T-cell (primary cell): ENCODE results near the gene DHRS7. TPM values are rescaled to one million over a fixed set of nuclear protein-coding genes. Genes with fewer than 3 reads are reported as not detected.

Experiments used
- ATAC-seq, 4 experiments: fragments of 200-7000 bp in 3 of 4; fragments of 150-1000 bp in 1 of 4; cut with Tn5 transposase; replicated peaks in 1 of 4; 1 replicate in 3 of 4; 2 replicates in 1 of 4; pipeline ENCODE4 v1.10.0; 2021; ENCODE audit warnings: moderate library complexity in 3 of 4, mild to moderate bottlenecking in 2 of 4, moderate number of reproducible peaks in 1 of 4
- CTCF ChIA-PET, 2 donors: fragments of 300-600 bp; sonication (Branson Sonifier 250); formaldehyde crosslinking; loops; one replicate each; lab custom pipeline; 2022; ENCODE audit warnings: antibody characterized with exemption in 2 of 2; lab: Charles Lee
- POLR2A ChIA-PET, 2 donors: fragments of 300-600 bp; sonication (Branson Sonifier 250); formaldehyde crosslinking; loops; one replicate each; lab custom pipeline; 2022; ENCODE audit warnings: antibody characterized with exemption in 2 of 2; lab: Charles Lee
- DNase-seq, 35 experiments: peaks; one replicate each; pipeline versions ENCODE4 v3.0.0 to v3.0.0-alpha.2; 2013 to 2023
- H3K27ac ChIP-seq: one replicate; pipeline ENCODE4 v1.5.1; 2013; ENCODE audit warnings: low read length
- H3K27me3 ChIP-seq, 2 experiments: replicated peaks in 1 of 2; 1 replicate in 1 of 2; 2 replicates in 1 of 2; pipeline versions ENCODE4 v1.6.1 to v1.7.0; 2013; ENCODE audit warnings: low read length in 1 of 2, mixed read lengths in 1 of 2; ENCODE audit not compliant: control insufficient read depth in 2 of 2, insufficient read depth in 2 of 2; ENCODE audit errors: extremely low read depth in 1 of 2
- H3K36me3 ChIP-seq, 2 donors: 1 replicate in 1 of 2; 2 replicates in 1 of 2; pipeline versions ENCODE4 v1.6.1 to v1.7.0; 2013; ENCODE audit warnings: low read length in 1 of 2; ENCODE audit not compliant: control insufficient read depth in 2 of 2, insufficient read depth in 1 of 2; ENCODE audit errors: extremely low read depth in 1 of 2
- H3K4me1 ChIP-seq, 2 experiments: 1 replicate in 1 of 2; 2 replicates in 1 of 2; pipeline versions ENCODE4 v1.6.1 to v1.7.0; 2013; ENCODE audit warnings: low read length in 2 of 2, mixed read lengths in 1 of 2; ENCODE audit not compliant: insufficient read depth in 2 of 2, control insufficient read depth in 1 of 2; ENCODE audit errors: extremely low read depth in 1 of 2
- H3K4me3 ChIP-seq, 2 donors: 1 replicate in 1 of 2; 2 replicates in 1 of 2; pipeline versions ENCODE4 v1.5.1 to v1.7.0; 2013; ENCODE audit warnings: mild to moderate bottlenecking in 2 of 2, low read length in 1 of 2, moderate library complexity in 1 of 2; ENCODE audit not compliant: control insufficient read depth in 1 of 2; ENCODE audit errors: extremely low read depth in 1 of 2
- H3K9me3 ChIP-seq: 2 replicates; pipeline ENCODE4 v1.7.0; 2013
- H3K27ac Mint-ChIP-seq, 2 donors: one replicate each; pipeline ENCODE4 v1.8.0; 2020 to 2021; ENCODE audit warnings: mild to moderate bottlenecking in 2 of 2, mixed read lengths in 2 of 2
- H3K27me3 Mint-ChIP-seq, 2 donors: one replicate each; pipeline ENCODE4 v1.8.0; 2021 to 2022; ENCODE audit warnings: mixed read lengths in 2 of 2
- H3K36me3 Mint-ChIP-seq: one replicate; pipeline ENCODE4 v1.8.0; 2021; ENCODE audit warnings: mixed read lengths
- H3K4me1 Mint-ChIP-seq, 3 donors: one replicate each; pipeline ENCODE4 v1.8.0; 2020 to 2022; ENCODE audit warnings: mixed read lengths in 3 of 3, mild to moderate bottlenecking in 1 of 3
- H3K4me3 Mint-ChIP-seq, 3 donors: one replicate each; pipeline ENCODE4 v1.8.0; 2020 to 2022; ENCODE audit warnings: mild to moderate bottlenecking in 3 of 3, mixed read lengths in 3 of 3, moderate library complexity in 3 of 3
- H3K9me3 Mint-ChIP-seq, 3 donors: one replicate each; pipeline ENCODE4 v1.8.0; 2020 to 2022; ENCODE audit warnings: mixed read lengths in 3 of 3
- WGBS: methylation state at CpG from one replicate; pipeline ENCODE4 v1.1.5; 2013; ENCODE audit warnings: missing lambda C conversion rate; ENCODE audit not compliant: insufficient coverage; 5-methylcytosine and 5-hydroxymethylcytosine counted together
- total RNA-seq, 35 experiments: library from RNA in 6 of 35; stranded (reverse) in 6 of 35; fragments of 120-200 nt in 1 of 35; gene quantifications; one replicate each; pipeline versions ENCODE4 v1.2.1 to v1.2.4 and lab custom pipeline; 2013 to 2026

Gene DHRS7
- total RNA-seq, 5 donors from 2014 or later (not counting 1 experiment from before 2014, with no cell fraction given), result 37.1 to 66.9 (median 54.0) TPM

DNA sequence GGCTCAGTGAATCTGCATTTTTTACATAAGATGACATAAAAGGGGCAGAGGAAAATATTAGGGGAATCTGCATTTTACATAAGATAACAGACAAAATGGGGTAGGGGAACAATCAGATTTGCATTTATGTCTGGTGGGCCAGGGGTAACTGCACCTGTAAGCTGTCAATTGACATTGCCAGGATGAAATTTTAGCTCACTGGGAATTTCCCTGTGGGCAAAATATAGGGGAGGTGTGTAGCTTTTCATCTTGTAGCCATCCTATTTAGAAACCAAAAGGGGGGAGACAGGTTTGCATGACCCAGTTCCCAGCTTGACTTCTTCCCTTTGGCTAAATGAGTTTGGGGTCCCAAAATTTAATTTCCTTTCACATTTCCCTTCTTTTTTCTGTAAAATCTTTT is 70.0 kb downstream of the DHRS7 start:
- H3K27me3 Mint-ChIP-seq, result no peaks in the 10 kb centered on the region
- no peak overlapping the region for H3K27ac ChIP-seq
- peaks cover 0 to 4% of the 10 kb centered on the region in 2 donors for H3K36me3 ChIP-seq
- peaks cover 12 to 14% of the 10 kb centered on the region in 2 experiments for H3K4me1 ChIP-seq
- H3K9me3 Mint-ChIP-seq, result no peaks in the 10 kb centered on the region
- H3K36me3 Mint-ChIP-seq, result peaks cover 24% of the 10 kb centered on the region
- no peak overlapping the region for H3K4me3 ChIP-seq
- H3K4me3 Mint-ChIP-seq, result no peak overlapping the region
- POLR2A ChIA-PET, result interaction anchor here (0.7 kb wide), 2 partner anchors 12 to 200 kb away, joined by 4 to 5 read pairs; no protein-coding TSS in a partner anchor
- peak in 1 of 35 experiments; percentile 29 for DNase-seq
- ATAC-seq, result no peak
- no peaks in the 10 kb centered on the region for H3K27me3 ChIP-seq
- no peak overlapping the region for H3K27ac Mint-ChIP-seq
- CTCF ChIA-PET, result interaction anchor here in 1 of 2 donors (1.1 kb wide), 1 partner anchor 89 kb away, joined by 3 read pairs; no protein-coding TSS in a partner anchor
- peaks cover 59 to 64% (median 61%) of the 10 kb centered on the region in 3 donors for H3K4me1 Mint-ChIP-seq
- H3K9me3 ChIP-seq, result no peaks in the 10 kb centered on the region

GRCh38 chr14:60094306-60094897 is 70.8 kb downstream of the DHRS7 start:
- peaks cover 55 to 64% (median 57%) of the 10 kb centered on the region in 3 donors for H3K4me1 Mint-ChIP-seq
- Histone ChIP-seq H3K36me3 (peaks cover 0 to 4% of the 10 kb centered on the region in 2 donors), H3K27me3 (peaks cover 0 to 2% of the 10 kb centered on the region in 2 experiments), H3K4me1 (peaks cover 12% of the 10 kb centered on the region in 2 experiments), H3K4me3 (no peak overlapping the region), H3K9me3 (no peaks in the 10 kb centered on the region), H3K27ac (no peak overlapping the region)
- 42% methylated on average over 4 of the region's 5 CpGs for WGBS
- peaks cover 20% of the 10 kb centered on the region for H3K36me3 Mint-ChIP-seq
- peak overlapping the region; percentile 17 for H3K27ac Mint-ChIP-seq
- ATAC-seq (no peak), DNase-seq (peak in 1 of 35 experiments; percentile 21)
- H3K9me3 Mint-ChIP-seq, result no peaks in the 10 kb centered on the region
- ChIA-PET CTCF (interaction anchor here in 1 of 2 donors (1.1 kb wide), 1 partner anchor 90 kb away, joined by 3 read pairs; no protein-coding TSS in a partner anchor), POLR2A (no interaction called here)
- peak overlapping the region; percentile 62 to 91 (median 89) for H3K4me3 Mint-ChIP-seq
- peaks cover 0 to 2% of the 10 kb centered on the region in 2 donors for H3K27me3 Mint-ChIP-seq

Other genes with a start within 250 kb of the DHRS7 start
- not detected for gene LRRC9, start 245.3 kb downstream of the DHRS7 start, total RNA-seq
- 10 to 100 TPM; 36.4 to 50.4 (median 47.4) TPM for gene PCNX4, start 73.5 kb downstream of the DHRS7 start, total RNA-seq
- gene PPM1A, start 83.8 kb upstream of the DHRS7 start, total RNA-seq, result 10 to 100 TPM; 42.8 to 71.6 (median 46.1) TPM